H1 (cell line): Measurements from ENCODE around the gene DNAH8. TPM values are rescaled to one million over a fixed set of nuclear protein-coding genes. Genes with fewer than 3 reads are reported as not detected.

Experiments
- ASH2L ChIP-seq: fragments of 200-600, 300-600 bp; sonication (generic); IDR thresholded peaks from one replicate; pipeline ENCODE4 v1.7.1; 2017; ENCODE audit warnings: low read length
- CBX5 ChIP-seq: fragments of 300-800, 300-1000 bp; sonication (generic); IDR thresholded peaks from 2 replicates; pipeline ENCODE4 v1.7.1; 2016; ENCODE audit warnings: antibody characterized with exemption, low read length, low read depth
- CREB1 ChIP-seq: IDR thresholded peaks from 2 replicates; pipeline ENCODE4 v1.6.1; 2012; ENCODE audit warnings: inconsistent platforms
- E2F6 ChIP-seq: IDR thresholded peaks from 2 replicates; pipeline ENCODE4 v1.6.1; 2012; ENCODE audit warnings: inconsistent platforms
- GABPA ChIP-seq: IDR thresholded peaks from 2 replicates; pipeline ENCODE4 v1.6.1; 2011; ENCODE audit warnings: mild to moderate bottlenecking, low read length, moderate library complexity, borderline replicate concordance; ENCODE audit not compliant: insufficient read depth
- HDAC2 ChIP-seq, 2 experiments: fragments of 300-600 bp in 1 of 2; sonication (generic) in 1 of 2; IDR thresholded peaks; 2 replicates each; pipeline ENCODE4 v1.6.1; 2011 to 2012; ENCODE audit warnings: low read depth in 2 of 2, low read length in 2 of 2, mild to moderate bottlenecking in 2 of 2, moderate library complexity in 2 of 2, borderline replicate concordance in 1 of 2, inconsistent platforms in 1 of 2
- KDM4A ChIP-seq: IDR thresholded peaks from one replicate; pipeline ENCODE4 v1.7.1; 2012; ENCODE audit warnings: low read depth, mild to moderate bottlenecking, moderate library complexity, low read length, inconsistent platforms; ENCODE audit not compliant: severe bottlenecking
- NRF1 ChIP-seq: IDR thresholded peaks from 2 replicates; pipeline ENCODE4 v1.6.1; 2011; ENCODE audit warnings: mild to moderate bottlenecking, low read depth, low read length, improper control_type of control experiment
- POLR2AphosphoS5 ChIP-seq: IDR thresholded peaks from 2 replicates; pipeline ENCODE4 v1.6.1; 2011; ENCODE audit warnings: low read depth, low read length
- RAD21 ChIP-seq, 2 experiments: IDR thresholded peaks in 1 of 2; conservative IDR thresholded peaks in 1 of 2; 2 replicates each; pipeline ENCODE4 v1.6.1; 2011; ENCODE audit warnings: low read depth in 2 of 2, low read length in 2 of 2, improper control_type of control experiment in 1 of 2, inconsistent platforms in 1 of 2, mild to moderate bottlenecking in 1 of 2, moderate library complexity in 1 of 2
- RBBP5 ChIP-seq: IDR thresholded peaks from 2 replicates; pipeline ENCODE4 v1.7.1; 2012; ENCODE audit warnings: low read depth, mild to moderate bottlenecking, inconsistent platforms, low read length, moderate library complexity, borderline replicate concordance
- SIN3A ChIP-seq, 2 experiments: IDR thresholded peaks in 1 of 2; conservative IDR thresholded peaks in 1 of 2; 2 replicates each; pipeline ENCODE4 v1.6.1; 2011 to 2012; ENCODE audit warnings: low read length in 2 of 2, improper control_type of control experiment in 1 of 2, low read depth in 1 of 2, mild to moderate bottlenecking in 1 of 2
- SIRT6 ChIP-seq: IDR thresholded peaks from one replicate; pipeline ENCODE4 v1.7.1; 2012; ENCODE audit warnings: low read length, inconsistent platforms
- SIX5 ChIP-seq: IDR thresholded peaks from 2 replicates; pipeline ENCODE4 v1.6.1; 2011; ENCODE audit warnings: mild to moderate bottlenecking, low read depth, low read length
- SP1 ChIP-seq: IDR thresholded peaks from 2 replicates; pipeline ENCODE4 v1.6.1; 2011; ENCODE audit warnings: low read depth, low read length
- SP4 ChIP-seq: IDR thresholded peaks from 2 replicates; pipeline ENCODE4 v1.6.1; 2012; ENCODE audit warnings: low read length, inconsistent platforms
- TBP ChIP-seq: IDR thresholded peaks from 2 replicates; pipeline ENCODE4 v1.6.1; 2011; ENCODE audit warnings: low read depth, low read length, improper control_type of control experiment
- ZNF274 ChIP-seq: IDR thresholded peaks from 2 replicates; pipeline ENCODE4 v1.7.0; 2012; ENCODE audit warnings: low read length, borderline replicate concordance; ENCODE audit errors: extremely low read depth
- polyA plus RNA-seq, 7 experiments: library from polyadenylated mRNA; depleted of rRNA in 3 of 7; stranded (reverse) in 5 of 7; unstranded in 2 of 7; fragments of >200 nt in 5 of 7; fragments of 200-250 nt in 2 of 7; gene quantifications; 1 replicate in 5 of 7; 2 replicates in 1 of 7; 4 replicates in 1 of 7; pipeline versions ENCODE4 v1.2.1 to v1.2.3, GENCODE V29; 2011 to 2013; ENCODE audit warnings: missing spikeins in 2 of 7, mixed read lengths in 2 of 7
- total RNA-seq: library from RNA; stranded (reverse); fragmentation: NEBNext Ultra II Directional; extraction: Animal tissue kit (Norgen Biotek cat#: 25700); gene quantifications from 2 replicates; pipeline ENCODE4 v1.2.1, GENCODE V29; 2021

DNAH8 gene
- total and polyA plus RNA-seq, 2 of the 8 experiments (the other 6 are each of a cell fraction or from before 2014, with no cell fraction given), result under 0.01 TPM; not detected in 1

GRCh38 chr6:38702558-38703397, 12.3 kb upstream of the DNAH8 start, which contains the start of gene GLO1 (continued):
- TF ChIP-seq SIX5 (peak; percentile 51), SIRT6 (no peak), GABPA (no peak), NRF1 (no peak), POLR2AphosphoS5 (peak; percentile 98), CREB1 (peak; percentile 57; the same call in 1 of the 2 replicates), SIN3A (conservative IDR thresholded peaks at IDR 0.05 in 1 of 2, IDR thresholded peaks at IDR 0.05 in 1 of 2; ENCODE audit: low read depth in 1 of 2, low read length in 2 of 2) (no peak), SP4 (no peak), RAD21 (IDR thresholded peaks at IDR 0.05 in 1 of 2, conservative IDR thresholded peaks at IDR 0.05 in 1 of 2; ENCODE audit: low read depth in 2 of 2, low read length in 2 of 2) (no peak), SP1 (peak; percentile 92), ZNF274 (no peak), E2F6 (peak; percentile 99), KDM4A (peak; percentile 92), RBBP5 (peak; percentile 67), TBP (peak; percentile 92), ASH2L (peak; percentile 96), HDAC2 (IDR thresholded peaks at IDR 0.05; ENCODE audit: borderline replicate concordance in 1 of 2, low read depth in 2 of 2, low read length in 2 of 2) (0 out of 4 replicates have a peak, but pooled peaks of 1 of the 2 experiments have one; percentile 45), CBX5 (no peak)
